Uterus (tissue), 2 donors: ENCODE results near the gene GRAP.

ENCODE experiments used
- POLR2A ChIP-seq, 2 donors: fragments of 450-650 bp; IDR thresholded peaks; one replicate each; pipeline ENCODE4 v1.6.1; 2016; ENCODE audit warnings: antibody characterized with exemption in 2 of 2, mild to moderate bottlenecking in 1 of 2, moderate library complexity in 1 of 2
- TF ChIP-seq, protein P1 (sequence below), 4 experiments: fragments of 200-600 bp in 2 of 4; fragments of 450-650 bp in 2 of 4; sonication (generic) in 2 of 4; IDR thresholded peaks; one replicate each; pipeline ENCODE4 v1.5.1; 2016 to 2019; ENCODE audit warnings: antibody characterized with exemption in 4 of 4, mild to moderate bottlenecking in 2 of 4, moderate library complexity in 1 of 4

DNA sequence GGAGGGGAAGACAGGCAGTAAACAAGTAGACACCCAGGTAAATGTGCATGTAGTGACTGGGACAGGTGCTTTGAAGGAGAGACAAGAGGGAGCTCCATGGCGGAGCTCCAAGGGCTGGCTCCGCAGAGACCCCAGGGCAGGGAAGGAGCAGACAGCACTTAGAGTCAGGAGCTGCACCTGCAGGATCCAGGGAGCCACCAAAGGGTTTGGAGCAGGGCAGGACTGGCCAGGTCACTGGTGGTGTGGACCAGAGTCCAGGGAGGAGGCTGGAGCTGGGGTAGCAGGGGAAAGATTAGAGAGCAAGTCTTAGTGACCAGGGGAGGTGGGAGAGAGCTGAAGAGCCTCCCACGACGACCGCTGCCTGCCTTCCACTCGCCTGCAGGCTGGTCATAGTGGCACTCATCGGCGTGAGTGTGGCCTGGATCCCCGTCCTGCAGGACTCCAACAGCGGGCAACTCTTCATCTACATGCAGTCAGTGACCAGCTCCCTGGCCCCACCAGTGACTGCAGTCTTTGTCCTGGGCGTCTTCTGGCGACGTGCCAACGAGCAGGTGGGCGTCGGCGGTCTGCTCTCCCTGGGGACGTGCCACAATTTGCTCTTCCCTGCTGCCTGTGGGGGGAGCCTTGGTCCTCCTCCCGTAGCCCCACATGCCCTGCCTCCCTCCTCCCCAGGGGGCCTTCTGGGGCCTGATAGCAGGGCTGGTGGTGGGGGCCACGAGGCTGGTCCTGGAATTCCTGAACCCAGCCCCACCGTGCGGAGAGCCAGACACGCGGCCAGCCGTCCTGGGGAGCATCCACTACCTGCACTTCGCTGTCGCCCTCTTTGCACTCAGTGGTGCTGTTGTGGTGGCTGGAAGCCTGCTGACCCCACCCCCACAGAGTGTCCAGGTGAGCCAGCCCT lies 27.5 kb downstream of the GRAP start:
- TF ChIP-seq, protein P1, sequence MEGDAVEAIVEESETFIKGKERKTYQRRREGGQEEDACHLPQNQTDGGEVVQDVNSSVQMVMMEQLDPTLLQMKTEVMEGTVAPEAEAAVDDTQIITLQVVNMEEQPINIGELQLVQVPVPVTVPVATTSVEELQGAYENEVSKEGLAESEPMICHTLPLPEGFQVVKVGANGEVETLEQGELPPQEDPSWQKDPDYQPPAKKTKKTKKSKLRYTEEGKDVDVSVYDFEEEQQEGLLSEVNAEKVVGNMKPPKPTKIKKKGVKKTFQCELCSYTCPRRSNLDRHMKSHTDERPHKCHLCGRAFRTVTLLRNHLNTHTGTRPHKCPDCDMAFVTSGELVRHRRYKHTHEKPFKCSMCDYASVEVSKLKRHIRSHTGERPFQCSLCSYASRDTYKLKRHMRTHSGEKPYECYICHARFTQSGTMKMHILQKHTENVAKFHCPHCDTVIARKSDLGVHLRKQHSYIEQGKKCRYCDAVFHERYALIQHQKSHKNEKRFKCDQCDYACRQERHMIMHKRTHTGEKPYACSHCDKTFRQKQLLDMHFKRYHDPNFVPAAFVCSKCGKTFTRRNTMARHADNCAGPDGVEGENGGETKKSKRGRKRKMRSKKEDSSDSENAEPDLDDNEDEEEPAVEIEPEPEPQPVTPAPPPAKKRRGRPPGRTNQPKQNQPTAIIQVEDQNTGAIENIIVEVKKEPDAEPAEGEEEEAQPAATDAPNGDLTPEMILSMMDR (IDR thresholded peaks at IDR 0.05): no peak
- TF ChIP-seq POLR2A (IDR thresholded peaks at IDR 0.05): no peak
